Erythroblast (primary cell): ENCODE data around the gene ZMIZ1.
"Not testable (repeated sequence)": the region's sequence is repeated elsewhere in the genome, so short reads cannot be mapped to it uniquely, and the experiment has no call there.

Experiments used
- DNase-seq, 2 experiments: peaks; one replicate each; lab custom pipeline; 2025; lab: John Stamatoyannopoulos, UW
- GATA1 ChIP-seq: IDR thresholded peaks from 2 replicates; pipeline ENCODE4 v1.6.1; 2011; ENCODE audit warnings: low read depth, mild to moderate bottlenecking, control low read depth, low read length, moderate library complexity
- POLR2A ChIP-seq: IDR thresholded peaks from 2 replicates; pipeline ENCODE4 v1.6.1; 2011; ENCODE audit warnings: mild to moderate bottlenecking, low read length

The ZMIZ1 gene

DNA sequence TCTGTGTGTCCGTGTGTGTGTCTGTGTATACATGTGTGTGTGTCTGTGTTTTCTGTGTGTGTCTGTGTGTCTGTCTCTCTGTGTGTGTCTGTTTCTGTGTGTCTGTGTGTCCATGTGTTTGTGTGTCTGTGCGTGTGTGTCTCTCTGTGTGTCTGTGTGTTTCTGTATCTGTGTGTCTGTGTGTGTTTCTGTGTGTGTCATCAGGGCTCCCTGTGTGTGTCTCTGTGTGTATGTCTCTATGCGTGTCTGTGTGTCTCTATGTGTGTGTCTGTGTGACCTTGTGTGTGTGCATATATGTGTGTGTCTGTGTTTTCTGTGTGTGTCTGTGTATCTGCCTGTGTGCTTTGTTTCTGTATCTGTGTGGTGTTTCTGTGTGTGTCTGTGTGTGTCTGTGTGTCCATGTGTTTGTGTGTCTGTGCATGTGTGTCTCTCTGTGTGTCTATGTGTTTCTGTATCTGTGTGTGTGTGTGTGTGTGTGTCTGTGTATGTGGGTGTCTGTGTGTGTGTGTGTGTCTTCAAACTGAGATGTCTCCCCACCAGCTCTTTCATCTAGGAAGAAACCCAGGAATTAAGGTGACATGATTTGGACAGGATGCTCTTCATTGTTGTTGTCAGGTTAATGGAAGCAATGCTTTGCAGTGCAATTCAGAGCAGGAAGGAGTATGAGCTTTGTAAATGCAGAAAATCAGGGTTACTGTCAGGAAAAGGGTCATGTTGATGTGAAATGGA is 257.8 kb downstream of the ZMIZ1 start:
- TF ChIP-seq GATA1 (no peak), POLR2A (no peak)
- DNase-seq = no peak

DNA sequence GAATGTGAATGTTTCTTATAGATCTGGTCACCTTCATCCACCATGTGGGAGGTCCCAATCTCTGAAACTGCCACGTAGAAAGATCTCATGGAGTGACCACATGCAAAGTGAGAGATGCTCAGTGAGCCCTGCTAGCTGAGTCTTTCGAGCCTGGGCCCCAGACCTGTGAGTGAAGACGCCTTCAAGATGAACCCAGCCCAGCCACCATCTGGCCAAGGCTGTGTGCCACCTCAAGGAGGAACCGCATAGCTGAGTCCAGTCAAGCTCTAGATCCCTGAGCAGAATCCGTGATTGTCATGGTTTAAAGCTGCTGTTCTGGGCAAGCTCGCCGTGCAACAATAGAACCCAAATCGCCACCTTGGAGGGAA is 258.3 kb downstream of the ZMIZ1 start:
- DNase-seq = no peak
- TF ChIP-seq GATA1 = no peak
- no peak for TF ChIP-seq POLR2A

DNA sequence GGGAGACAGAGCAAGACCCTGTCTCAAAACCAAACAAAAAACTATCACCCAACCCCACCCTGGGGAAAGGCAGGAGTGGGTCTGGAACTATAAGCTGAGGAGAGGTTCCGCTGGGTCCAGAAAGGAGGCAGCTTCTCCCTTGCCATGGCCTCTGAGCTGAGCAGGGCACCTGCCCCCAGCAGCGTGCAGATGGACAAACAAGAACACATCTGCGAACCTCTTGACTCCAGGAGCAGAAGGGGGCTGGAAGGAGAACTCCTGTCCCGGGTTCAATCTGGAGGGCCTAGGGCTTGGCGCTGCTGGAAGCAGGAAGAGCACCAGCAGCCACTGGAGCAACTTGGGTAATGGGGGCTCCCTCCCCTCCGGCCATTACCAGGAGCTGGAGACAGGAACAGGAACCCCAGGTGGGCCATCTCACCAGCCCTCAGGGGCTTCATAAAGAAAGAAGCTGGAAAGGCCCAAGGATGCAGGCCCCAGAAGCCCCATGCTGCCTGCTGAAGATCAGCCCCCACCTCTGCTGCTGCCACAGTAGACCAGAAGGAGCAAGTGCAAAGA is 259.5 kb downstream of the ZMIZ1 start:
- TF ChIP-seq GATA1 (no peak), POLR2A (no peak)
- no peak for DNase-seq

- TF ChIP-seq GATA1 = no peak
- TF ChIP-seq POLR2A = no peak
- DNase-seq = peak in 1 of 2 experiments; percentile 11
Measured at GRCh38 chr10:79328737-79329504, 260.2 kb downstream of the ZMIZ1 start.

GRCh38 chr10:79329529-79329928 is 260.8 kb downstream of the ZMIZ1 start:
- TF ChIP-seq POLR2A (no peak), GATA1 (no peak)
- DNase-seq = no peak

DNA sequence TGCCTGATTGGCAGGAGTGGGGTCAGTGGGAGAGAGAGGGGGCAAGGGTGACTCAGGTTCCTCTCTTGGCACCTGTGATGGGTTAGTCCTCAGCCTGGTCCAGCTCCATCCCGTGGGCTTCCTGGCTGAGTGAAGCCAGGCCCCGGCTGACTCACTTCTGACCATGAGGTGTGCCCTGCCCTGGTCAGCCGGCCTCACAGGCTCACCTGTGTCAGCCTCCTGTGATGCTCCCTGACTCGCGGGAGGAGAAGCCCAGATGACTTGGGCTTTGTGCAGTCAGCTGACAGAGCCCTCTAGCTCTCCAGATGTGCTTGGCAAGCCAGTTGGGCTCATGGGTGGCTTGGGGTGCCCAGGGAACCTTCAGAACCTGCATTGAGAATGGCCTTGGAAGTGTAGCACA is 262.5 kb downstream of the ZMIZ1 start:
- TF ChIP-seq POLR2A (no peak), GATA1 (no peak)
- DNase-seq = no peak

GRCh38 chr10:79331709-79332108 is 262.9 kb downstream of the ZMIZ1 start:
- TF ChIP-seq GATA1 (no peak), POLR2A (no peak)

DNA sequence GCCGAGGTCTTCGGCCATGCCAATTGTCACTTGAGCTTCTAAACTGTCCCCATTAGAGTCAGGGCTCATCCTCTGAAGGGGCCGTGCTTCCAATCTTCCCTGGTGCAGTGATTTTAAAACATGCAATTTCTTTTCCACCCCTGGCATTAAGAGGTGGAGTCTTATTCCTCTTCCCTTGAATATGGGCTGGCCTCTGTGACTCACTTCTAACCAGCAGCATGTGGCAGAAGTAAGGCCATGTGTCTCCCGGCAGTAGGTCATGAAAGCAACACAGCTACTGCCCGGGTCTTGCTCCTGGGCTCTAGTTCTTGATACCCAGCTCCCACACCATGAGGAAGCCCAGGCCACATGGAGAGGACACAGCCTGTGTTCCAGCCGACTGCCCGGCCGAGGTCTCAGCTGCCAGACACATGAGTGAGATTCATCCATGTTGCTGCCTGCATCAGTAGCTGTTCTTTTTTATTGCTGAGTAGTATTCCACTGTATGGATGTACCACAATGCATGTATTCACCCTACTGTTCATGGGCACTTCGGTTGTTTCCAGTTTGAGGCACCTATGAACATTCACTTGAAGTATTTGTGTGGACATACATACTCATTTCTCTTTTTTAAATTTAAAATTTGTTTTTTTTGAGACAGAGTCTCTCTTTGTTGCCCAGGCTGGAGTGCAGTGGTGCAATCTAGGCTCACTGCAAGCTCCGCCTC is 264.0 kb downstream of the ZMIZ1 start:
- not testable (repeated sequence) for DNase-seq

More at GRCh38 chr10:79331709-79332108, 262.9 kb downstream of the ZMIZ1 start:
- DNase-seq = peak in 1 of 2 experiments; percentile 8

DNA sequence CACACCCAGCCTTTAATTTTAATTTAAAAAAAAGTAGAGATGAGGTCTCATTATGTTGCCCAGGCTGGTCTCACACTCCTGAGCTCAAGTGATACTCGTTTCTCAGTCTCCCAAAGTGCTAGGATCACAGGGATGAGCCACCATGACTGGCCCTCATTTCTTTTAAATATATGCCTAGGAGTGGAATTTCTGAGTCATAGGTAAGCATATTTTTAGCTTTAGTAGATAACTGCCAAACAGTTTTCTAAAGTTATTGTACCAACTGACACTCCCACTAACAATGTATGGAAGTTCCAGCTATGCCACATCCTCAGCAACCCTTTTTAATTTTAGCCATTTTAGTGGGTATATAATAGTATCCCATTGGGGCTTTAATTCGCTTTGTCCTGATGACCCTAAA is 264.7 kb downstream of the ZMIZ1 start:
- DNase-seq = no peak
- TF ChIP-seq GATA1 = no peak
- no peak for TF ChIP-seq POLR2A

GRCh38 chr10:79334573-79334972 is 265.8 kb downstream of the ZMIZ1 start:
- DNase-seq = no peak
- no peak for TF ChIP-seq GATA1
- no peak for TF ChIP-seq POLR2A

DNA sequence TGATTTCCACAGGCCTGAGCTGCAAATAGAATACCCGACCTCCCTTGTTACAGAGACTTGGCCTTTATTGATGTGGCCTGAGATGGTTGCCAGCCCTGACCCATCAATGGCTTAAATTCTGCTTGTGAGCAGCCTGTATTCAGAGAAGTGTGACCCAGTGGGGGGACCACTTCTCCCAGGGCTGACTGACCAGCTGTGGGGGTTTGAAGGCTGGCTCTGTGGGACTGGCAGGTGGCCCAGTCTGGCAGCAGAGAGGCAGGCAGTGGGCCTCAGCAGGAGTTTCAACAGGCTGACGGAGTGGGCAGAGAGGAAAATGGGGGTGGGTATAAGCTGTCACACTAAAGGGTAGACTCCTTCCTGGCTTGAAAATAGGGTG is 266.3 kb downstream of the ZMIZ1 start:
- no peak for TF ChIP-seq GATA1
- no peak for TF ChIP-seq POLR2A
- DNase-seq = no peak

DNA sequence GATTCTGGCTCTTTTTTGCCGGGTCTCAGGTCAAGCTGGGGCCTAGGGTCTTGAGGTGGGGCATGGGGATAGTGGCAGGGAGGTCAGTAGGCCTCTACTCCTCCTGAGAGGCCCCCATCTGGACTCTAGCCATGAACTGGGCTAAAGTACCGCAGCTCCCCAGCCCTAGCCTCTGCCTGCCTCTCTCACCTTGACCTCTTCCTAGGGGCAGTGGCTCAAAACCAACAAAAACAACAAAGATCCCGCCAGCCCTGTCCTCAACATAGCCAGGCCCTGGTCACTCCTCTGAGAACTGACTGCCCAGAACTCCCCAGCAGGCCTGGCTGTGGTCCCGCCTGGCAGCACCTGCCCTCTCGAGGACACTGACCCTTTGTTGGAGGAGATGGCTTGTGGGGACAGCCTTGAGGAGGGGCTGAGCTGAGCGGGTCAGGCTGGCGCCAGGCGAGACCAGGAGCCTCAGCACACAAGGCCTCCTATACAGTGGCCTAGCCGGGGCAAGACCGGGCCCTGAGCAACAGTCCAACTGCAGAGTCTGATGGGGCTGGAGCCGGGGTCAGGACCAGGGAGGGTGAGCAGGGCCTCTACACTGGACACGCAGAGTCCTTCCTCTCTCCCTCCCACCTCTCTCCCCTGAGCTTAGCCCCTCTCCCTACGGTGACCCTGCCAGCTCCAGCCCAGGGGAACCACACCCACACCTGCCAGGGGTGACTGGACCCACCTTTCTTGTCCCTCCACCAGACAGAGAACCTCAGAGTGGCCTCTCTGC is 266.9 kb downstream of the ZMIZ1 start:
- DNase-seq = no peak
- no peak for TF ChIP-seq GATA1
- TF ChIP-seq POLR2A = no peak

DNA sequence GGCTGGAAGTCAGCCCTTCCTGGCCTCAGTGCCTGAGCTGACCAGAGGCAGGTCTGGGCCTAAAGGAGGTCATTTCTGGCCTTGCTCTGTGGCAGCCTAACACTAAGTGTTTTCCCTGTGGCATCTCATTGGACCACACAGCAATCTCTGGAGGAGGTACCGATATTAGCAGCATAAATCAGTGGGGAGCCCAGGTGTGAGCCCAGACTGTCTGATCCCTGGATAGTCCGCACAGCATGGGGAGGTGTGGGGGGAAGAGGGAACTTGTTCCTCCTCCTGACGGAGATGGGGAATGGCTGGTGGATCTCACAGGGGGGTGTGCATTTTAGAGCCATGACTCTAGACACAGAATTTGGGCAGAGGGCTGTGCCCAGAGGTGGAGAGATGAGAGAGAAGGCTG is 267.5 kb downstream of the ZMIZ1 start:
- no peak for DNase-seq

More for the DNA sequence above, 267.5 kb downstream of the ZMIZ1 start:
- TF ChIP-seq GATA1 = no peak
- TF ChIP-seq POLR2A = no peak
